ENCODE data around the gene CAV2.

Gene CAV2

GRCh38 chr7:116546054-116546453 is 46.5 kb downstream of the CAV2 start:
- H3K4me1 ChIP-seq (ENCODE audit: control insufficient read depth, insufficient read depth, low read length, unreplicated experiment): peaks cover 66% of the 10 kb centered on the region
- H3K27ac ChIP-seq (ENCODE audit: low read depth, low read length): peak overlapping the region; percentile 87
- H3K36me3 ChIP-seq (ENCODE audit: insufficient read depth, low read length): peaks cover 69% of the 10 kb centered on the region
- H3K79me2 ChIP-seq (ENCODE audit: control insufficient read depth, insufficient read depth, low read length, unreplicated experiment): peaks cover 90% of the 10 kb centered on the region
- no peak overlapping the region for H3K4me3 ChIP-seq (ENCODE audit: low read depth, low read length)
- no peak overlapping the region for H2AFZ ChIP-seq (ENCODE audit: low read length, unreplicated experiment)
- H3K27me3 ChIP-seq (ENCODE audit: insufficient read depth, low read length): no peaks in the 10 kb centered on the region

- no peak overlapping the region for H3K4me3 ChIP-seq (ENCODE audit: low read depth, low read length)
- no peak overlapping the region for H2AFZ ChIP-seq (ENCODE audit: low read length, unreplicated experiment)
- H3K4me1 ChIP-seq (ENCODE audit: control insufficient read depth, insufficient read depth, low read length, unreplicated experiment): peaks cover 66% of the 10 kb centered on the region
- H3K79me2 ChIP-seq (ENCODE audit: control insufficient read depth, insufficient read depth, low read length, unreplicated experiment): peaks cover 91% of the 10 kb centered on the region
- peaks cover 77% of the 10 kb centered on the region for H3K36me3 ChIP-seq (ENCODE audit: insufficient read depth, low read length)
- peak overlapping the region; percentile 78 for H3K27ac ChIP-seq (ENCODE audit: low read depth, low read length)
- no peaks in the 10 kb centered on the region for H3K27me3 ChIP-seq (ENCODE audit: insufficient read depth, low read length)
Measured at GRCh38 chr7:116546916-116547315, 47.4 kb downstream of the CAV2 start.

GRCh38 chr7:116547347-116547746 is 47.8 kb downstream of the CAV2 start:
- H3K27ac ChIP-seq (ENCODE audit: low read depth, low read length): peak overlapping the region; percentile 78
- H3K4me1 ChIP-seq (ENCODE audit: control insufficient read depth, insufficient read depth, low read length, unreplicated experiment): peaks cover 66% of the 10 kb centered on the region
- no peak overlapping the region for H2AFZ ChIP-seq (ENCODE audit: low read length, unreplicated experiment)
- H3K79me2 ChIP-seq (ENCODE audit: control insufficient read depth, insufficient read depth, low read length, unreplicated experiment): peaks cover 94% of the 10 kb centered on the region
- H3K4me3 ChIP-seq (ENCODE audit: low read depth, low read length): no peak overlapping the region
- peaks cover 82% of the 10 kb centered on the region for H3K36me3 ChIP-seq (ENCODE audit: insufficient read depth, low read length)
- H3K27me3 ChIP-seq (ENCODE audit: insufficient read depth, low read length): no peaks in the 10 kb centered on the region

- Histone ChIP-seq H3K36me3 (ENCODE audit: insufficient read depth, low read length) (peaks cover 84% of the 10 kb centered on the region), H3K27ac (ENCODE audit: low read depth, low read length) (peak overlapping the region; percentile 78), H3K4me3 (ENCODE audit: low read depth, low read length) (no peak overlapping the region), H3K79me2 (ENCODE audit: control insufficient read depth, insufficient read depth, low read length, unreplicated experiment) (peaks cover 94% of the 10 kb centered on the region), H3K4me1 (ENCODE audit: control insufficient read depth, insufficient read depth, low read length, unreplicated experiment) (peaks cover 66% of the 10 kb centered on the region), H3K27me3 (ENCODE audit: insufficient read depth, low read length) (no peaks in the 10 kb centered on the region), H2AFZ (ENCODE audit: low read length, unreplicated experiment) (no peak overlapping the region)
Measured at GRCh38 chr7:116548506-116548905, 49.0 kb downstream of the CAV2 start.

- Histone ChIP-seq H3K4me3 (ENCODE audit: low read depth, low read length) (no peak overlapping the region), H3K27me3 (ENCODE audit: insufficient read depth, low read length) (no peaks in the 10 kb centered on the region), H3K4me1 (ENCODE audit: control insufficient read depth, insufficient read depth, low read length, unreplicated experiment) (peaks cover 67% of the 10 kb centered on the region), H2AFZ (ENCODE audit: low read length, unreplicated experiment) (no peak overlapping the region), H3K27ac (ENCODE audit: low read depth, low read length) (peak overlapping the region; percentile 24; the same call in 1 of the 2 replicates), H3K79me2 (ENCODE audit: control insufficient read depth, insufficient read depth, low read length, unreplicated experiment) (peaks cover 95% of the 10 kb centered on the region), H3K36me3 (ENCODE audit: insufficient read depth, low read length) (peaks cover 86% of the 10 kb centered on the region)
Measured at GRCh38 chr7:116549370-116549769, 49.8 kb downstream of the CAV2 start.

GRCh38 chr7:116551692-116552091 is 52.2 kb downstream of the CAV2 start:
- H3K4me1 ChIP-seq (ENCODE audit: control insufficient read depth, insufficient read depth, low read length, unreplicated experiment): peaks cover 64% of the 10 kb centered on the region

GRCh38 chr7:116552602-116553001 is 53.1 kb downstream of the CAV2 start:
- no peaks in the 10 kb centered on the region for H3K27me3 ChIP-seq (ENCODE audit: insufficient read depth, low read length)
- no peak overlapping the region for H3K4me3 ChIP-seq (ENCODE audit: low read depth, low read length)
- peaks cover 60% of the 10 kb centered on the region for H3K4me1 ChIP-seq (ENCODE audit: control insufficient read depth, insufficient read depth, low read length, unreplicated experiment)
- peaks cover 90% of the 10 kb centered on the region for H3K79me2 ChIP-seq (ENCODE audit: control insufficient read depth, insufficient read depth, low read length, unreplicated experiment)
- H2AFZ ChIP-seq (ENCODE audit: low read length, unreplicated experiment): no peak overlapping the region
- peak overlapping the region; percentile 53 for H3K27ac ChIP-seq (ENCODE audit: low read depth, low read length)
- H3K36me3 ChIP-seq (ENCODE audit: insufficient read depth, low read length): peaks cover 80% of the 10 kb centered on the region

More at GRCh38 chr7:116551692-116552091, 52.2 kb downstream of the CAV2 start:
- no peak overlapping the region for H2AFZ ChIP-seq (ENCODE audit: low read length, unreplicated experiment)
- H3K27me3 ChIP-seq (ENCODE audit: insufficient read depth, low read length): no peaks in the 10 kb centered on the region
- no peak overlapping the region for H3K4me3 ChIP-seq (ENCODE audit: low read depth, low read length)
- peaks cover 92% of the 10 kb centered on the region for H3K79me2 ChIP-seq (ENCODE audit: control insufficient read depth, insufficient read depth, low read length, unreplicated experiment)
- peak overlapping the region; percentile 53 for H3K27ac ChIP-seq (ENCODE audit: low read depth, low read length)
- H3K36me3 ChIP-seq (ENCODE audit: insufficient read depth, low read length): peaks cover 76% of the 10 kb centered on the region

GRCh38 chr7:116553168-116553964 is 53.8 kb downstream of the CAV2 start:
- Histone ChIP-seq H2AFZ (ENCODE audit: low read length, unreplicated experiment) (no peak overlapping the region), H3K4me3 (ENCODE audit: low read depth, low read length) (no peak overlapping the region), H3K27me3 (ENCODE audit: insufficient read depth, low read length) (no peaks in the 10 kb centered on the region), H3K79me2 (ENCODE audit: control insufficient read depth, insufficient read depth, low read length, unreplicated experiment) (peaks cover 87% of the 10 kb centered on the region), H3K27ac (ENCODE audit: low read depth, low read length) (peak overlapping the region; percentile 53), H3K4me1 (ENCODE audit: control insufficient read depth, insufficient read depth, low read length, unreplicated experiment) (peaks cover 54% of the 10 kb centered on the region), H3K36me3 (ENCODE audit: insufficient read depth, low read length) (peaks cover 81% of the 10 kb centered on the region)

- peaks cover 82% of the 10 kb centered on the region for H3K36me3 ChIP-seq (ENCODE audit: insufficient read depth, low read length)
Measured at GRCh38 chr7:116554436-116554835, 54.9 kb downstream of the CAV2 start.

GRCh38 chr7:116554911-116555310 is 55.4 kb downstream of the CAV2 start:
- H3K27ac ChIP-seq (ENCODE audit: low read depth, low read length): peak overlapping the region; percentile 53; the same call in 1 of the 2 replicates
- peaks cover 82% of the 10 kb centered on the region for H3K36me3 ChIP-seq (ENCODE audit: insufficient read depth, low read length)
- H3K27me3 ChIP-seq (ENCODE audit: insufficient read depth, low read length): no peaks in the 10 kb centered on the region
- peaks cover 51% of the 10 kb centered on the region for H3K4me1 ChIP-seq (ENCODE audit: control insufficient read depth, insufficient read depth, low read length, unreplicated experiment)
- H2AFZ ChIP-seq (ENCODE audit: low read length, unreplicated experiment): no peak overlapping the region
- peaks cover 80% of the 10 kb centered on the region for H3K79me2 ChIP-seq (ENCODE audit: control insufficient read depth, insufficient read depth, low read length, unreplicated experiment)
- no peak overlapping the region for H3K4me3 ChIP-seq (ENCODE audit: low read depth, low read length)

More at GRCh38 chr7:116554436-116554835, 54.9 kb downstream of the CAV2 start:
- Histone ChIP-seq H2AFZ (ENCODE audit: low read length, unreplicated experiment) (no peak overlapping the region), H3K27me3 (ENCODE audit: insufficient read depth, low read length) (no peaks in the 10 kb centered on the region), H3K4me3 (ENCODE audit: low read depth, low read length) (no peak overlapping the region), H3K4me1 (ENCODE audit: control insufficient read depth, insufficient read depth, low read length, unreplicated experiment) (peaks cover 50% of the 10 kb centered on the region), H3K27ac (ENCODE audit: low read depth, low read length) (peak overlapping the region; percentile 53), H3K79me2 (ENCODE audit: control insufficient read depth, insufficient read depth, low read length, unreplicated experiment) (peaks cover 83% of the 10 kb centered on the region)

- H3K27me3 ChIP-seq (ENCODE audit: insufficient read depth, low read length): no peaks in the 10 kb centered on the region
- peak overlapping the region; percentile 21; the same call in 1 of the 2 replicates for H3K27ac ChIP-seq (ENCODE audit: low read depth, low read length)
Measured at GRCh38 chr7:116557066-116557585, 57.6 kb downstream of the CAV2 start.

More at GRCh38 chr7:116557066-116557585, 57.6 kb downstream of the CAV2 start:
- Histone ChIP-seq H3K36me3 (ENCODE audit: insufficient read depth, low read length) (peaks cover 73% of the 10 kb centered on the region), H3K79me2 (ENCODE audit: control insufficient read depth, insufficient read depth, low read length, unreplicated experiment) (peaks cover 61% of the 10 kb centered on the region), H3K4me3 (ENCODE audit: low read depth, low read length) (no peak overlapping the region), H3K4me1 (ENCODE audit: control insufficient read depth, insufficient read depth, low read length, unreplicated experiment) (peaks cover 53% of the 10 kb centered on the region), H2AFZ (ENCODE audit: low read length, unreplicated experiment) (no peak overlapping the region)
